Choroid plexus epithelial cell (primary cell): ENCODE data around the gene KCTD3.

Source experiments
- DNase-seq: peaks from one replicate; pipeline ENCODE4 v3.0.0-alpha.2; 2010; ENCODE audit warnings: low read depth
- H3K4me3 ChIP-seq: 2 replicates; pipeline ENCODE4 v1.5.1; 2011; ENCODE audit warnings: low read depth, mild to moderate bottlenecking, control low read depth, low read length, moderate library complexity
- TF ChIP-seq, protein P1 (sequence below): conservative IDR thresholded peaks from 2 replicates; pipeline ENCODE4 v1.5.1; 2011; ENCODE audit warnings: low read depth, mild to moderate bottlenecking, control low read depth, inconsistent platforms, low read length, moderate library complexity

The KCTD3 gene

DNA sequence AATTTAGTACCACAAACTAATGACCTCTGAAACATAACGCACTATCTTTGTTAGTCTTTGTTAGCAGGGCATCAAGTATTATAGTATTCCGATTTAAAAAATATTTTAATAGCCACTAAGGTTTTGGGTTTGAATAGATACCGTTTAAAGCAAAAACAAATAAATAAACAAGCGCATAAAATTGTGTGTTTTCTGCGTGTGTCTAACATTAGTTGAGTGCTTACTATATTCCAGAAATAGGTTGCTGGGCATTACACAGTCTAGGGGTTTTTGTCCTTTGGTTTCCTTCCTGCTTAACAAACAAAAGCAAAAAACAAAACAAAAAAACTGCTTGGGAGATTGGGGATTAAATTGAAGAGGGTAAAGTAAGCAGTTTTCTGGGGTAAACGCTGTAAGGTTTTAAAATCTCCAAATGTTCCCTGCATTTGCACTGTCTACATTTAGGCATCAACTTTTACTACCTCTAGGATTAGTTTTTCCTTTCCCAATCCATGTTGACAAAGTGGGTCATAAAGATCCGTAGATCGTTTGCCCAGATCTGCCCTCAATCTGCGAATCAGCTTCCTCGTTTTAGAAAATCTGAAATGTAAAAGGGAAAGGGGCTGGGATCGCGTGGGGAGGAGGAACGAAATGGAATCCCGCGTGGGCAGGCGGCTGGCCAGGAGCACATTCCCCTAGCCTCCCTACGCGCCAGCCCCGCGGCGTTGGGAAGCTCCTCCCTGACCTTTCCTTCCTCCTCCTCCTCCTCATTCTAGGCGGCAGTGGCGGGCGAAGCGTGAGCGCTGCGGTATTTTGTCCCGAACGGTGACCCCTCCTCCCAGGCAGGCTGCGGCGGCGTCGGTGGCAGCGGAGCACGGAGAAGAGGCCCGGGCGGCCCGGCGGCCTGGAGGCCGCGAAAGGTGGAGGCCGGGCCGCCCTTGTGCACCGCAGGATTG, at the start of gene KCTD3:
TSS of gene KCTD3 (plus strand) at position 749 of the 935 bp plus-strand sequence. CDS start 382 bp downstream, outside the sequence.
- DNase-seq: peak; percentile 64
- peak within 1 kb of the TSS; percentile 92 for H3K4me3 ChIP-seq
- TF ChIP-seq, protein P1, sequence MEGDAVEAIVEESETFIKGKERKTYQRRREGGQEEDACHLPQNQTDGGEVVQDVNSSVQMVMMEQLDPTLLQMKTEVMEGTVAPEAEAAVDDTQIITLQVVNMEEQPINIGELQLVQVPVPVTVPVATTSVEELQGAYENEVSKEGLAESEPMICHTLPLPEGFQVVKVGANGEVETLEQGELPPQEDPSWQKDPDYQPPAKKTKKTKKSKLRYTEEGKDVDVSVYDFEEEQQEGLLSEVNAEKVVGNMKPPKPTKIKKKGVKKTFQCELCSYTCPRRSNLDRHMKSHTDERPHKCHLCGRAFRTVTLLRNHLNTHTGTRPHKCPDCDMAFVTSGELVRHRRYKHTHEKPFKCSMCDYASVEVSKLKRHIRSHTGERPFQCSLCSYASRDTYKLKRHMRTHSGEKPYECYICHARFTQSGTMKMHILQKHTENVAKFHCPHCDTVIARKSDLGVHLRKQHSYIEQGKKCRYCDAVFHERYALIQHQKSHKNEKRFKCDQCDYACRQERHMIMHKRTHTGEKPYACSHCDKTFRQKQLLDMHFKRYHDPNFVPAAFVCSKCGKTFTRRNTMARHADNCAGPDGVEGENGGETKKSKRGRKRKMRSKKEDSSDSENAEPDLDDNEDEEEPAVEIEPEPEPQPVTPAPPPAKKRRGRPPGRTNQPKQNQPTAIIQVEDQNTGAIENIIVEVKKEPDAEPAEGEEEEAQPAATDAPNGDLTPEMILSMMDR: no peak

DNA sequence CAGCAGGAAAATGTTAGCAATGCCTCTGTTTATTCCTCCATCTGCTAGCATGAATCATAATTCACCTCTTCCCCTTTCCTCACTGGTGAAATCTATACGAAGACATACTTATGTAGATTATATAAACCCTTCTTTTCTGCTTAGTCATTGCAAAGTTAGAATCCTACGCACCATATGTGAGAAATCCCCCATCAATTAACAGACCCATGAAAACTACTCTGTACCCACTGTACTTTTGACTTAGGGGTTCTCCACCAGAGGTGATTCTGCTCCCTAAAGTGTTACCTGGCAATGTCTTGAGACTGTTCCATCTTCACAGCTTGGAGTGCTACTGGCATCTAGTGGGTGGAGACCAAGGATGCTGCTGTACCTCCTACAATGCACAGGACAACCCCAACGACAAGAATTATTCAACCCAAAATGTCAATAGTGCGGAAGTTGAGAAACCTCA, 49.6 kb upstream of the KCTD3 start:
- TF ChIP-seq, protein P1: peak; percentile 52

DNA sequence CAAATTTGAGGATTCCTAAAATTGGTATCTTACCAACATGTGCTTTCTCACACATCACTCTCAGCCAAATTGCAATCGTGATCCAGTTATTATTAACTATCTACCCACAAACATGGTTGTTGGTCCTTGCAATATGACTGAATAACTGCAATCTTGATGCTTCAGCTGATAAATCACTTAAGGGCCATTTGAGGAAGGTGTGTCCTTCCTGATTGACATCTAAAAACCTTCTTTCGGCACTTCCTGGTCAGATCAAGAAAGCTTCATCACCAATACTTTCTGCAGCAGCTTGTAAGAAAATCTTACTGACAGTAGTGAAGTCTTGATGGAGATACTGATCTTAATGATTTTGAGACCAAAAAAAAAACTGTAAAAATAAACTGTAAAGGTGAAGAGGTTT, 48.5 kb upstream of the KCTD3 start:
- TF ChIP-seq, protein P1: no peak
- DNase-seq: no peak
- H3K4me3 ChIP-seq: no peak overlapping the region

More for the DNA sequence above, 49.6 kb upstream of the KCTD3 start:
- peak; percentile 74 for DNase-seq
- no peak overlapping the region for H3K4me3 ChIP-seq

DNA sequence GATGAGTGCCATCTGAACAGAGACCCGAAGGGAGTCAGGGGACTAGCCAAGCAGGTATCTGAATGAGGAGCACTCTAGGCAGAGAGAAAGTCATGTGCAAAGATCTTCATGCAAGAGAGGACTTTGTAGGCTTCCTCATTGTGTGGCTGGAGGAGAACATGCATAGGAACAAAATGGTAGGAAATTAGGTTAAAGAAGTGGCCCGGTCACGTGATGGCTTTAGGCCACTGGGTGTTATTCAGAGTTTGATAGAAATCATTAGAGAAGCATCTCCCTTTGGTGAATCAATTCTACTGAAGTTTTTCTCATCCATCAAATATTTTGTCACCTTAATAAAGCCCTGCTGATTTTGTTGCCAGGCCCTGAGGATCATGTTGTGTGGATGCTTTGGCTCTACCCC, 45.8 kb upstream of the KCTD3 start:
- TF ChIP-seq, protein P1: no peak
- no peak for DNase-seq
- H3K4me3 ChIP-seq: no peak overlapping the region

DNA sequence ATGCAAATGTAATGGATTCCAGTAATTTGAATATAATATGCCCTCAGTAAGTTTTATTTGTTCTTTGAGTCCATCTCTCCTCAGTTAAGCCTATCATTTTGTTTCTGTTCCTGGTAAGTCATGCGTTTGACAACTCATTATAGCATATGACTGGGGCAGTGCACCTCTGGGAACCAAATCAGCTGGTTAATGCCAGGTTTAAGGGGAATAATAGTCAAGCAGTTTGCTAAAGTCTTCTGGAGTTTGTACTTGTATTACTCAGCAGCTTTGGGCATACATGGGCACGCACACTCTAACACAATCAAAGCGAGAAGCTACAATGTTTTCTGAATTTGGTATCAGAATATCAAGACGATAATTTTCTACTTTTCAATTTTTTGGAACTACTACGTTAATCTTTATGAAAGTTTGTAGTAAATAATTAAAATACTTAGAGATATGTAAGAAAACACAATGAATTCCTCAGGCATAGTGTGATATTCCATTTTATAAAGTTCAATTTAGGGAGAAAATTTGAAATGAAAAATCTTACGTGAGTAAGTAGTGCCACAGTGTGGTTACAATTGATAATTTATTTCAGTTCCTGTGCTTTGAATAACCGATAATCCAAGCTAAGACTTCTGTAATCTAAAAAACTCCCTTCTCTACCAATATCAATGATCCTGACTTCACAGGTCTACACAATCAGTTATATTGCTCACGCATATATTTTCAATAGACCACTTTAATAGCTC, 43.8 kb upstream of the KCTD3 start:
- H3K4me3 ChIP-seq: no peak overlapping the region

DNA sequence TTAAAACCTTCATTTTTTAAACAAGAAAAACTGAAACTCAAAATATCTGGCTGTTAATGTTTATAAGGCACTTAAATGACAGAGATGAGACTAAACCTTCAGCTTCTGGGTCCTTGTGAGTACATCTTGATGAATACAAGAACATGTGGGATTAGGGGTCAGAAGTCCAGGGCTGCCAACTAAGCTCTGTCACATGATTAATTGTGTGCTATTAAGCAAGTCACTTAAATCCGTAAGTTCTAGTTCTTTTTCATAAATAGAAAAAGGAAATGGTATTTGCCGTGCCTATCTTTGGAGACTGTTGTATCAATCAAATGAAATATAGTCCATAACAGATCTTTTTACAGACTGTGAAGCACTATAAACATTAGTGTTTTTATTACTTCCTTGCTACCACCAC, 43.2 kb upstream of the KCTD3 start:
- peak; percentile 38 for DNase-seq
- H3K4me3 ChIP-seq: no peak overlapping the region

More for the DNA sequence above, 43.8 kb upstream of the KCTD3 start:
- TF ChIP-seq, protein P1: peak; percentile 25
- peak; percentile 42 for DNase-seq

More for the DNA sequence above, 43.2 kb upstream of the KCTD3 start:
- TF ChIP-seq, protein P1: no peak
